ENCODE results near the gene NMBR.
"Not testable (repeated sequence)": the region's sequence is repeated elsewhere in the genome, so short reads cannot be mapped to it uniquely, and the experiment has no call there.

The NMBR gene

GRCh38 chr6:142035890-142036289, 111.0 kb downstream of the NMBR start:
- no peak for DNase-seq
- no peak overlapping the region for H3K27ac ChIP-seq (ENCODE audit: insufficient read depth, low read length, poor library complexity, severe bottlenecking)
- H3K36me3 ChIP-seq (ENCODE audit: control insufficient read depth, insufficient read depth, low read length), result no peaks in the 10 kb centered on the region
- no peak overlapping the region for H3K4me3 ChIP-seq (ENCODE audit: insufficient read depth, low read depth, low read length, poor library complexity, severe bottlenecking)
- no peaks in the 10 kb centered on the region for H3K4me1 ChIP-seq (ENCODE audit: control insufficient read depth, insufficient read depth, low read length, poor library complexity, severe bottlenecking)
- H3K27me3 ChIP-seq (replicated peaks; ENCODE audit: control insufficient read depth, insufficient read depth, low read length, poor library complexity, severe bottlenecking), result no peaks in the 10 kb centered on the region
- no peaks in the 10 kb centered on the region for H3K9me3 ChIP-seq (ENCODE audit: control insufficient read depth, low read length)

DNA sequence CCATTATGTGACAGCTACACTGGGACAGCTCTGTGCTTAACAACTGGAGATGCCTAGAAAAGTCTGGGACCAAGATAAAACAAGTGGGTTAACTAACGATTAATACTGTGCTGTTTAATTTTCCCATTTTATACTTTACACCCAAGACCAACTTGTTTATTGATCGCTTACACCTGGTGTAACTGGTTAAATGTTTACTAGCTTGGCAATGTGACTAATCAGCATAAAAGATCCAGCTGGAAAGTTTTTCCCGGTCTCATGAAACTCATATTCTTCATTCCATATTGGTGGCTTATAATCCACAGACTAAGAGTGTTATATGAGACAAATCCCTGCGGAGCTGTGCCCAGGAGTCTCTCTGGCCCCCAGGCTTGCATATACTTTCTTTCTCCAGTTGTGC, 115.9 kb downstream of the NMBR start:
- H3K36me3 ChIP-seq (ENCODE audit: control insufficient read depth, insufficient read depth, low read length), result no peaks in the 10 kb centered on the region
- no peaks in the 10 kb centered on the region for H3K27me3 ChIP-seq (replicated peaks; ENCODE audit: control insufficient read depth, insufficient read depth, low read length, poor library complexity, severe bottlenecking)
- DNase-seq, result no peak
- no peak overlapping the region for H3K27ac ChIP-seq (ENCODE audit: insufficient read depth, low read length, poor library complexity, severe bottlenecking)
- no peaks in the 10 kb centered on the region for H3K4me1 ChIP-seq (ENCODE audit: control insufficient read depth, insufficient read depth, low read length, poor library complexity, severe bottlenecking)
- H3K9me3 ChIP-seq (ENCODE audit: control insufficient read depth, low read length), result no peaks in the 10 kb centered on the region
- no peak overlapping the region for H3K4me3 ChIP-seq (ENCODE audit: insufficient read depth, low read depth, low read length, poor library complexity, severe bottlenecking)

- no peaks in the 10 kb centered on the region for H3K27me3 ChIP-seq (replicated peaks; ENCODE audit: control insufficient read depth, insufficient read depth, low read length, poor library complexity, severe bottlenecking)
- no peaks in the 10 kb centered on the region for H3K36me3 ChIP-seq (ENCODE audit: control insufficient read depth, insufficient read depth, low read length)
- no peaks in the 10 kb centered on the region for H3K4me1 ChIP-seq (ENCODE audit: control insufficient read depth, insufficient read depth, low read length, poor library complexity, severe bottlenecking)
- no peak overlapping the region for H3K4me3 ChIP-seq (ENCODE audit: insufficient read depth, low read depth, low read length, poor library complexity, severe bottlenecking)
- H3K27ac ChIP-seq (ENCODE audit: insufficient read depth, low read length, poor library complexity, severe bottlenecking), result no peak overlapping the region
- H3K9me3 ChIP-seq (ENCODE audit: control insufficient read depth, low read length), result no peaks in the 10 kb centered on the region
- no peak for DNase-seq
Measured at GRCh38 chr6:142030115-142030619, 116.8 kb downstream of the NMBR start.

- Histone ChIP-seq H3K4me1 (ENCODE audit: control insufficient read depth, insufficient read depth, low read length, poor library complexity, severe bottlenecking) (no peaks in the 10 kb centered on the region), H3K4me3 (ENCODE audit: insufficient read depth, low read depth, low read length, poor library complexity, severe bottlenecking) (no peak overlapping the region), H3K9me3 (ENCODE audit: control insufficient read depth, low read length) (no peaks in the 10 kb centered on the region), H3K36me3 (ENCODE audit: control insufficient read depth, insufficient read depth, low read length) (no peaks in the 10 kb centered on the region), H3K27ac (ENCODE audit: insufficient read depth, low read length, poor library complexity, severe bottlenecking) (no peak overlapping the region), H3K27me3 (replicated peaks; ENCODE audit: control insufficient read depth, insufficient read depth, low read length, poor library complexity, severe bottlenecking) (no peaks in the 10 kb centered on the region)
- no peak for DNase-seq
Measured at GRCh38 chr6:142028527-142028926, 118.4 kb downstream of the NMBR start.

DNA sequence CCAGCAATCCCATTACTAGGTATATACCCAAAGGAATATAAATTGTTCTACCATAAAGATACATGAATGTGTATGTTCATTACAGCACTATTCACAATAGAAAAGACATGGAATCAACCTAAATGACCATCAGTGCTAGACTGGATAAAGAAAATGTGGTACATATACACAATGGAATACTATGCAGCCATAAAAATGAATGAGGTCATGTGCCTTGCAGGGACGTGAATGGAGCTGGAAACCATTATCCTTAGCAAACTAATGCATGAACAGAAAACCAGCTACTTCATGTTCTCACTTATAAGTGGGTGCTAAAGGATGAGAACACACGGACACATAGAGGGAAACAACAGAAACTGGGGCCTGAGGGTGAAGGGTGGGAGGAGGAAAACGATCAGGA, 119.1 kb downstream of the NMBR start:
- not testable (repeated sequence) for H3K4me3 ChIP-seq (ENCODE audit: insufficient read depth, low read depth, low read length, poor library complexity, severe bottlenecking); H3K27ac ChIP-seq (ENCODE audit: insufficient read depth, low read length, poor library complexity, severe bottlenecking); H3K4me1 ChIP-seq (ENCODE audit: control insufficient read depth, insufficient read depth, low read length, poor library complexity, severe bottlenecking); H3K27me3 ChIP-seq (replicated peaks; ENCODE audit: control insufficient read depth, insufficient read depth, low read length, poor library complexity, severe bottlenecking); H3K36me3 ChIP-seq (ENCODE audit: control insufficient read depth, insufficient read depth, low read length); DNase-seq; H3K9me3 ChIP-seq (ENCODE audit: control insufficient read depth, low read length)

DNA sequence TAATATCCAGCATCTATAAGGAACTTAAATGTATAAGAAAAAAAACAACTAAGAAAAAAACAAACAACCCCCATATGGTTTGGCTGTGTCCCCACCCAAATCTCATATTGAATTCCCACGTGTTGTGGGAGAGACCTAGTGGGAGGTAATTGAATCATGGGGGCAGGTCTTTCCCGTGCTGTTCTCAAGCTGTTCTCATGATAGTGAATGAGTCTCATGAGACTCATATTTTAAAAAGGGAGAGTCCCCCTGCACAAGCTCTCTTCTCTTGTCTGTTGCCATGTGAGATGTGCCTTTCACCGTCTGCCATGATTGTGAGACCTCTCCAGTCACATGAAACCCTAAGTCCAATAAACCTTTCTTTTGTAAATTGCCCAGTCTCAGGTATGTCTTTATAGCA, 119.8 kb downstream of the NMBR start:
- no peaks in the 10 kb centered on the region for H3K27me3 ChIP-seq (replicated peaks; ENCODE audit: control insufficient read depth, insufficient read depth, low read length, poor library complexity, severe bottlenecking)
- no peaks in the 10 kb centered on the region for H3K36me3 ChIP-seq (ENCODE audit: control insufficient read depth, insufficient read depth, low read length)
- H3K4me1 ChIP-seq (ENCODE audit: control insufficient read depth, insufficient read depth, low read length, poor library complexity, severe bottlenecking), result no peaks in the 10 kb centered on the region
- DNase-seq, result no peak
- H3K4me3 ChIP-seq (ENCODE audit: insufficient read depth, low read depth, low read length, poor library complexity, severe bottlenecking), result no peak overlapping the region
- H3K9me3 ChIP-seq (ENCODE audit: control insufficient read depth, low read length), result no peaks in the 10 kb centered on the region
- no peak overlapping the region for H3K27ac ChIP-seq (ENCODE audit: insufficient read depth, low read length, poor library complexity, severe bottlenecking)

GRCh38 chr6:142026471-142026870, 120.5 kb downstream of the NMBR start:
- Histone ChIP-seq H3K36me3 (ENCODE audit: control insufficient read depth, insufficient read depth, low read length) (no peaks in the 10 kb centered on the region), H3K4me3 (ENCODE audit: insufficient read depth, low read depth, low read length, poor library complexity, severe bottlenecking) (no peak overlapping the region), H3K27ac (ENCODE audit: insufficient read depth, low read length, poor library complexity, severe bottlenecking) (no peak overlapping the region)

More at GRCh38 chr6:142026471-142026870, 120.5 kb downstream of the NMBR start:
- H3K9me3 ChIP-seq (ENCODE audit: control insufficient read depth, low read length), result no peaks in the 10 kb centered on the region
- H3K27me3 ChIP-seq (replicated peaks; ENCODE audit: control insufficient read depth, insufficient read depth, low read length, poor library complexity, severe bottlenecking), result no peaks in the 10 kb centered on the region
- DNase-seq, result no peak
- H3K4me1 ChIP-seq (ENCODE audit: control insufficient read depth, insufficient read depth, low read length, poor library complexity, severe bottlenecking), result no peaks in the 10 kb centered on the region

Data from effector memory CD4-positive, alpha-beta T cell (primary cell).